ENCODE data around the gene ALDH8A1. TPM values are rescaled to one million over a fixed set of nuclear protein-coding genes. Genes with fewer than 3 reads are reported as not detected.

Gene ALDH8A1
- total and polyA plus RNA-seq, 7 donors, result 0.58 to 3.8 (median 1.2) TPM; not detected in 2

DNA sequence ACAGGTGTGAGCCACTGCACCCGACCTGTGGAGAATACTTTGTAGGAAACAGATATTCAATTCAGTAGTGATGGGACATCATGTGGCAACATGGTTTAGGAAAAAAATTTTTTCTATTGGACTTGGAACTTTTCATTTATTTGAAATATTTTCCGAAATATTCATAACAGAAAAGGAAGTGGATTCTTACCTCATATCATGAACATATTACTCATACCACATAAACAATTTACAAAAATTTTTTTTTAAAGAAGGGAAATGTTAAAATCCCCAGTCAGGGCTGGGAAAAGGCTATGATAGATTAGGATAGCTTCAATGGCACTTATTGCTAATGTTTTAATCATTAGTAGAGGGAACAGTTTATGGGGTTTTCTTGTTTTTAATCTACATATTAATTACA is 6.8 kb upstream of the ALDH8A1 start:
- 90% methylated on average over 2 of the region's 2 CpGs for WGBS, 2 donors
- intact Hi-C loops (cut with DNase I), result no loop called here
- DNase-seq, result no peak
- no peaks in the 10 kb centered on the region for H3K4me1 ChIP-seq
- H3K9me3 ChIP-seq, result peaks cover 0 to 2% (median 0%) of the 10 kb centered on the region in 4 donors
- peaks cover 0 to 15% (median 0%) of the 10 kb centered on the region in 4 donors for H3K36me3 ChIP-seq
- H3K4me3 ChIP-seq, result no peak overlapping the region
- no peak for TF ChIP-seq EP300 (IDR thresholded peaks at IDR 0.05)
- TF ChIP-seq, protein P1, sequence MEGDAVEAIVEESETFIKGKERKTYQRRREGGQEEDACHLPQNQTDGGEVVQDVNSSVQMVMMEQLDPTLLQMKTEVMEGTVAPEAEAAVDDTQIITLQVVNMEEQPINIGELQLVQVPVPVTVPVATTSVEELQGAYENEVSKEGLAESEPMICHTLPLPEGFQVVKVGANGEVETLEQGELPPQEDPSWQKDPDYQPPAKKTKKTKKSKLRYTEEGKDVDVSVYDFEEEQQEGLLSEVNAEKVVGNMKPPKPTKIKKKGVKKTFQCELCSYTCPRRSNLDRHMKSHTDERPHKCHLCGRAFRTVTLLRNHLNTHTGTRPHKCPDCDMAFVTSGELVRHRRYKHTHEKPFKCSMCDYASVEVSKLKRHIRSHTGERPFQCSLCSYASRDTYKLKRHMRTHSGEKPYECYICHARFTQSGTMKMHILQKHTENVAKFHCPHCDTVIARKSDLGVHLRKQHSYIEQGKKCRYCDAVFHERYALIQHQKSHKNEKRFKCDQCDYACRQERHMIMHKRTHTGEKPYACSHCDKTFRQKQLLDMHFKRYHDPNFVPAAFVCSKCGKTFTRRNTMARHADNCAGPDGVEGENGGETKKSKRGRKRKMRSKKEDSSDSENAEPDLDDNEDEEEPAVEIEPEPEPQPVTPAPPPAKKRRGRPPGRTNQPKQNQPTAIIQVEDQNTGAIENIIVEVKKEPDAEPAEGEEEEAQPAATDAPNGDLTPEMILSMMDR (IDR thresholded peaks at IDR 0.05), result no peak
- no peak for TF ChIP-seq POLR2AphosphoS5 (IDR thresholded peaks at IDR 0.05)
- no peak for TF ChIP-seq POLR2A (IDR thresholded peaks at IDR 0.05)
- H3K27me3 ChIP-seq, result no peaks in the 10 kb centered on the region
- no peak overlapping the region for H3K27ac ChIP-seq

DNA sequence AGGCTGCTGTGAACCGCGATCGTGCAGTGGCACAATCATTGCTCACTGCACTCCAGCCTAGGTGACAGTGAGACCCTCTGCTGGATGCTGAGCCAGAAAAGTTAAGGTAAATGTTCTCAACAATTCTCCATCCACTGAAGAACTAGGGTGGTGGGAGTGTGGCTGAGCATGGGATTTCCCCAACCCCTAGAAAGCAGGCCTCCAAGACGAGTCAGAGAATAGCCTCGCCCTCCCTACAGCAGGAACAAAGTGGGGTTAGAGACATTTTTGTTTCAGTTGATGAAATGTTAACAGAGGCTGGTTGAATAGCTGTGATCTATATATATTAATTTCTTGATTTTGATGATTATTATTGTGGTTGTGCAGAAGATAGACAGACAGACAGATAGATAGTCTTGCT is 6.1 kb upstream of the ALDH8A1 start:
- no peak for DNase-seq
- intact Hi-C loops (cut with DNase I), result no loop called here
- Histone ChIP-seq H3K9me3 (peaks cover 0 to 2% (median 0%) of the 10 kb centered on the region in 4 donors), H3K36me3 (peaks cover 0 to 12% (median 0%) of the 10 kb centered on the region in 4 donors), H3K4me3 (no peak overlapping the region), H3K27ac (no peak overlapping the region), H3K27me3 (no peaks in the 10 kb centered on the region), H3K4me1 (no peaks in the 10 kb centered on the region)
- 88 to 95% methylated on average over 5 of the region's 5 CpGs for WGBS, 2 donors
- TF ChIP-seq EP300 (IDR thresholded peaks at IDR 0.05) (no peak), POLR2AphosphoS5 (IDR thresholded peaks at IDR 0.05) (no peak), POLR2A (IDR thresholded peaks at IDR 0.05) (no peak)
- TF ChIP-seq, protein P1 (IDR thresholded peaks at IDR 0.05), result no peak

GRCh38 chr6:134954272-134955000 is 4.5 kb upstream of the ALDH8A1 start:
- H3K4me3 ChIP-seq, result no peak overlapping the region
- peaks cover 0 to 6% (median 0%) of the 10 kb centered on the region in 4 donors for H3K36me3 ChIP-seq
- DNase-seq, result no peak
- TF ChIP-seq EP300 (IDR thresholded peaks at IDR 0.05) (no peak), POLR2AphosphoS5 (IDR thresholded peaks at IDR 0.05) (no peak), POLR2A (IDR thresholded peaks at IDR 0.05) (no peak)
- TF ChIP-seq, protein P1 (IDR thresholded peaks at IDR 0.05), result no peak
- H3K9me3 ChIP-seq, result no peaks in the 10 kb centered on the region
- intact Hi-C loops (cut with DNase I), result no loop called here
- no peaks in the 10 kb centered on the region for H3K4me1 ChIP-seq
- H3K27ac ChIP-seq, result no peak overlapping the region
- no peaks in the 10 kb centered on the region for H3K27me3 ChIP-seq
- WGBS, 2 donors, result 57 to 83% methylated on average over 4 of the region's 4 CpGs

DNA sequence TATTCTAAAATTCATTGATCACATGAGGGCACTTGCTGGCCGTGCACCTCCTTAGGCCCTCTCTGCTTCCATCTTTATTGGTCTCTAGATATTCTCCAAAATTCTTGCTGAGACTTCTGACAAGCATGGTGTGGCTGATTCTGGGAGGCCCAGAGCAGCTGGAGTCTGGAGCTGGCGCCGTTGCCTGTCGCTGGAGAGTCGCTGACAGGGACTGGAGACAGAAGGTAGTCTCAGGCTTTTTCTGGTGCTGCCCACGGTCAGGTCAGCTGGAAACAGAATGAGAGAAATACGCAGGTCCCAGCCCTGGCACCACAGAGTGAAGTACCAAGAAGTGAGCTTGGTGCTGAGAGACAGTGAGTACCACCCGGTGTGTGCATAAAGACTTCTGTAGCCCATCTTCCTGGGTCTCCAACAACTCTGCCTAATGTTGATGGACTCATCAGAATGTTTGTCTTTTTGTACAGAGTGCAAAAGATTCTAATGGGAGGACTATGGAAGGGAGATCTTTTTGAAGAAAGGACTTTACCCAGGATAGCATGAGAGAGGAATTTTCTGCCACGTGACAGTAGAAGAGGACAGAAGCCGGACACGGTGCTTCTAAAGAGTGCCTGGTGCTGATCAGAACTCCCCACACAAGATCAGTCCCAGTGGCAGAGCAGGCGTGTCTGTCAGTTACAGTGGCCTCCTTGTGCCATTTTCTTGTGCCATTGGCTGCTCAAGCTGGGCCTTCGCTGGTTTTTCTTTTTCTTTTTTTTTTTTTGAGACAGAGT is 1.8 kb upstream of the ALDH8A1 start:
- no peak for TF ChIP-seq POLR2AphosphoS5 (IDR thresholded peaks at IDR 0.05)
- no peak for TF ChIP-seq POLR2A (IDR thresholded peaks at IDR 0.05)
- TF ChIP-seq EP300 (IDR thresholded peaks at IDR 0.05), result no peak
- TF ChIP-seq, protein P1 (IDR thresholded peaks at IDR 0.05), result no peak
- Histone ChIP-seq H3K27me3 (no peaks in the 10 kb centered on the region), H3K9me3 (no peaks in the 10 kb centered on the region), H3K4me3 (no peak overlapping the region), H3K36me3 (no peaks in the 10 kb centered on the region), H3K27ac (no peak overlapping the region), H3K4me1 (no peaks in the 10 kb centered on the region)
- intact Hi-C loops (cut with DNase I), result no loop called here
- DNase-seq, result no peak
- 94% methylated on average over 13 of the region's 13 CpGs for WGBS, 2 donors
